GM10266 (cell line): ENCODE measurements around the gene ZCCHC9.

Experiments used
- DNase-seq: peaks from one replicate; pipeline ENCODE4 v3.0.0; 2012; ENCODE audit errors: extremely low spot score
- CTCF ChIP-seq: IDR thresholded peaks from 2 replicates; pipeline ENCODE4 v1.5.1; 2012; ENCODE audit warnings: mild to moderate bottlenecking, low read depth; ENCODE audit not compliant: control insufficient read depth, insufficient read depth; ENCODE audit errors: missing control alignments

The ZCCHC9 gene

GRCh38 chr5:81345411-81346003 is 44.1 kb downstream of the ZCCHC9 start:
- no peak for TF ChIP-seq CTCF
- DNase-seq = no peak

- no peak for TF ChIP-seq CTCF
- DNase-seq = no peak
These were observed 47.8 kb downstream of the ZCCHC9 start for GRCh38 chr5:81349161-81349560.

DNA sequence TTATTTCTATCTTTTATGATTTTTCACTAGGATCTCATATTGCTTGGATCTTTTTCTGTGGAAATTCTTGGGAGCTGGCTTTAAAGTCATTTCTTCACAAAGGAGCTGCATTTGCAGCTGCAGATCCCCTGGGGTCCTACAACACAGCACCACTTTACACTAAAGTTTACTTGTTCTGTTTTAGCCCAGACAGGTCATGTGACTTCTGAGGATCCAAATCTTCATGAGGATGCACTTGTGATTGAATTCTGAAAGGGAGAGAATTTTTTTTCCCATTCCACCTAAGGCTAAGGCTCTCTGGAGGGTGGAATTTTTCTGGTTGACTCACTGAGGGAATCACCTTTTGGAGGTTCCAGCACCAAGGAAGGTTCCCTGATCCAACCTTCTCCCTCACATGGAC is 49.1 kb downstream of the ZCCHC9 start:
- DNase-seq = no peak
- no peak for TF ChIP-seq CTCF

GRCh38 chr5:81353189-81353588 is 51.8 kb downstream of the ZCCHC9 start:
- no peak for TF ChIP-seq CTCF
- DNase-seq = no peak

GRCh38 chr5:81354093-81354492 is 52.7 kb downstream of the ZCCHC9 start:
- no peak for TF ChIP-seq CTCF
- DNase-seq = no peak

GRCh38 chr5:81355291-81356251 is 54.2 kb downstream of the ZCCHC9 start:
- no peak for TF ChIP-seq CTCF
- DNase-seq = no peak

DNA sequence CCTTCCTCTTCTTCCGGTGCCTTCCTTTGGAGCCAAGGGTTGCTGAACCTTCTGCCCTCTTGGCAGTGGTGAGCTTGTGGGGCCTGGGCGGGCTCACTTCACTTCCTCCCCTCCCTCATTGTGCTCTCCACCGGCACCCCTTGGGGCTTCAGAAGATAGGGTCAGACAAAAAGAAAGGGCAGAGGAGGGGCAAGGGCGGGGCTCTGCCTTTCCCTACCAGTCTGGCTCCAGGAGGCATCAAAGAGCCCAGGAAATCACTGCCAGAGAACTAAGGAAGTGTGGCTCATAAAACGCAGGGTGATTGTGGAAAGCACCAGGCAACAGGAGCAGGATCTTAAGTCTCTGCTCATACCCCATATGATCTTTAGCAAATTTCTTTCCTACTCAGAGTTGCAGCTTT is 57.7 kb downstream of the ZCCHC9 start:
- no peak for TF ChIP-seq CTCF
- DNase-seq = no peak
